NT2/D1 (cell line): ENCODE results near the gene WFDC5.

Experiments used
- DNase-seq: peaks from one replicate; pipeline ENCODE4 v3.0.0-alpha.2; 2011; ENCODE audit warnings: low read depth, low spot score
- H3K27me3 ChIP-seq: 2 replicates; pipeline ENCODE4 v1.6.0; 2011; ENCODE audit warnings: mild to moderate bottlenecking; ENCODE audit not compliant: insufficient read length, insufficient read depth
- H3K36me3 ChIP-seq: 2 replicates; pipeline ENCODE4 v1.6.1; 2011; ENCODE audit warnings: mild to moderate bottlenecking, low read length, mixed read lengths; ENCODE audit not compliant: insufficient read depth, insufficient read length
- H3K4me1 ChIP-seq: 2 replicates; pipeline ENCODE4 v1.5.1; 2011; ENCODE audit not compliant: insufficient read depth, insufficient read length
- H3K4me3 ChIP-seq: 2 replicates; pipeline ENCODE4 v1.5.1; 2011; ENCODE audit warnings: low read depth; ENCODE audit not compliant: insufficient read length
- H3K9ac ChIP-seq: 2 replicates; pipeline ENCODE4 v1.6.0; 2011; ENCODE audit warnings: low read depth; ENCODE audit not compliant: insufficient read length
- H3K9me3 ChIP-seq: 2 replicates; pipeline ENCODE4 v1.5.1; 2011; ENCODE audit warnings: mild to moderate bottlenecking, low read length; ENCODE audit not compliant: insufficient read depth
- SUZ12 ChIP-seq: IDR thresholded peaks from 2 replicates; pipeline ENCODE4 v1.6.1; 2011; ENCODE audit not compliant: insufficient read length, insufficient read depth; ENCODE audit errors: extremely low read depth
- YY1 ChIP-seq: IDR thresholded peaks from 2 replicates; pipeline ENCODE4 v1.6.1; 2011; ENCODE audit not compliant: insufficient read length, insufficient read depth
- ZNF274 ChIP-seq: IDR thresholded peaks from 2 replicates; pipeline ENCODE4 v1.6.1; 2011; ENCODE audit warnings: mild to moderate bottlenecking, low read depth, low read length

WFDC5 gene

DNA sequence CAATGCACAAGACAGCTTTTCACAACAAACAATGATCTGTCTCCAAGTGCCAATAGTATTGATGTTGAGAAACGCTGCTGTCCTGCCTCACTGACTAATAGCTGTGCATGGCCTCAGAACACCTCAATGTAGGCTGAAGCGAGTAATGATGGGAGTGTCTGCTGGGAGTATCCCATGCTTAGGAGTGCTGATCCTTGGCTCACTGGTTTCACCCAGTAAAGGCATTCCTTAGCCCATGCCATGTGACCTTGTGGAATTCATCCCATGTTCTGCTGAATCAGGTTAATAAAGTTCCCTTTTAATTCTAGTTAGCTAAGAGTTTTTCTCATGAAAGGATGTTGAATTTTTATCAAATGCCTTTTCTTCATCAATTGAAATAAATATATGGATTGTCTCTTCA lies 13.1 kb upstream of the WFDC5 start:
- no peaks in the 10 kb centered on the region for H3K9me3 ChIP-seq
- no peak overlapping the region for H3K9ac ChIP-seq
- peaks cover 3% of the 10 kb centered on the region for H3K27me3 ChIP-seq
- H3K36me3 ChIP-seq, result no peaks in the 10 kb centered on the region
- no peak for DNase-seq
- H3K4me3 ChIP-seq, result no peak overlapping the region
- H3K4me1 ChIP-seq, result no peaks in the 10 kb centered on the region
- no peak for TF ChIP-seq YY1
- TF ChIP-seq SUZ12, result no peak
- TF ChIP-seq ZNF274, result no peak

DNA sequence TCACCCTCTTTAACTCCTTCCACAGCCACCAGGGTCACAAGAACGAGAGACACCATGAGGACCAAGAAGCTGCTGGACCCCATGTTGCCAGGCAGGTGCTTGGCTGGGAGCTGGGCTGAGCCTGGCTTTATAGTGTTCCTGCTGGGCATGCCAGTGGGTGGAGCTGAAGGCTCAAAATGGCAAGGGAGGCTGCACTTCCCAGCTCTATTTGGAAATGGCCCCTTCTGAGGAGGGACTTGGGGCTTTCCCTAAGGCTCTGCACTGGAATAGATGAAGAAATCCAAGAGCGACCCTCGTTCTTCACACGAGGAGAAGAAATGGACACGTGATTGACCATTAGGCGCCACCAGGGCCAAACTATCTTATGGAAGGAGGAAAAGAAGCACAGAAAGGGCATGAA lies 9.4 kb upstream of the WFDC5 start, which contains the start of gene WFDC12:
TSS of gene WFDC12 (minus strand) at position 101 of the 400 bp plus-strand sequence. CDS start at position 83, 18 bp downstream.
- TF ChIP-seq ZNF274 (no peak), SUZ12 (no peak), YY1 (no peak)
- H3K9ac ChIP-seq, result no peak within 1 kb of the TSS
- H3K9me3 ChIP-seq, result no peaks in the 10 kb centered on the region
- no peaks in the 10 kb centered on the region for H3K4me1 ChIP-seq
- no peak within 1 kb of the TSS for H3K4me3 ChIP-seq
- peaks cover 3% of the 10 kb centered on the region for H3K27me3 ChIP-seq
- DNase-seq, result no peak
- no peaks in the 10 kb centered on the region for H3K36me3 ChIP-seq

DNA sequence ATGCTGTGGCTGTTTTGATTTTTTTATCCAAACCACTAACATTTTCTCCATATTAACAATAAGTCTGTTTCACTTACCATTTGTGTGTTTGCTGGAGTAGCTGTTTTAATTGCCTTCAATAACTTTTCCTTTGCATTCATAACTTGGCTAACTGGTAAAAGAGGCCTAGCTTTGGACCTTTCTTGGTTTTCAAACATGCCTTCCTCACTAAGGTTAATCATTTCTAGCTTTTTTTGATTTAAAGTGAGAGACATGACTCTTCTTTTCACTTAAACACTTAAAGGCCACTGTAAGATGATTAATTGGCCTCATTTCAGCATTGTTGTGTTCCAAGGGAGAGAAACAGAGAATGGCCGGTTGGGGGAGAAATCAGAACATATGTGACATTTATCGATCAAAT lies 6.4 kb upstream of the WFDC5 start:
- no peak for DNase-seq
- Histone ChIP-seq H3K27me3 (peaks cover 3% of the 10 kb centered on the region), H3K36me3 (no peaks in the 10 kb centered on the region), H3K9ac (no peak overlapping the region), H3K9me3 (no peaks in the 10 kb centered on the region), H3K4me1 (no peaks in the 10 kb centered on the region), H3K4me3 (no peak overlapping the region)
- TF ChIP-seq ZNF274 (no peak), SUZ12 (no peak), YY1 (no peak)

DNA sequence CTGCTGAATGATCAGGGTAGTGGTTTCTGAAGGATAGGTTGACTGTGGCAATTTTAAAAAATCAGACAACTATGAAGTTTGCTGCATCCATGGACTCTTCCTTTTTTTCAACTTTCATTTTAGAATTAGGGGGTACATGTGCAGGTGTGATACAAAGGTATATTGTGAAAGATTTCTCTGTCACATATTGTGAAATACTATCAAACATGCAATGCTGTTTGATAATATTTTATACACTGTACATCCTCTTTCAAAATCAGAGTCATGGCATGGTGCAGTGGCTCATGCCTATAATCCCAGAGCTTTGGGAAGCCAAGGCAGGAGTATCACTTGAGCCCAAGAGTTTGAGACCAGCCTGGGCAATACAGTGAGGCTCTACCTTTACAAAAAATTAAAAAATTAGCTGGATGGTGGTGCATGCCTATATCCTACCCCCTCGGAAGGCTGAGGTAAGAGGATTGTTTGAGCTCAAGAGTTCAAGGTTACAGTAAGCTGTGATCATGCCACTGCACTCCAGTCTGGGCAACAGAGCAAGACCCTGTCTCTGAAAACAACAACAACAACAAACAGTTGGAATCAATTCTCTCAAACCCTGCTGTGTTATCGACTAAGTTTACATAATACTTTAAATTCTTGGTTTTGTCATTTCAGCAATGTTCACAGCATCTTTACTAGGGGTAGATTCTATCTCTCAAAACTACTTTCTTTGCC lies 4.7 kb upstream of the WFDC5 start:
- H3K4me1 ChIP-seq, result peaks cover 5% of the 10 kb centered on the region
- H3K9me3 ChIP-seq, result no peaks in the 10 kb centered on the region
- no peak overlapping the region for H3K4me3 ChIP-seq
- peaks cover 3% of the 10 kb centered on the region for H3K27me3 ChIP-seq
- DNase-seq, result no peak
- H3K9ac ChIP-seq, result no peak overlapping the region
- H3K36me3 ChIP-seq, result no peaks in the 10 kb centered on the region
- no peak for TF ChIP-seq SUZ12
- no peak for TF ChIP-seq YY1
- no peak for TF ChIP-seq ZNF274

- no peaks in the 10 kb centered on the region for H3K9me3 ChIP-seq
- H3K4me1 ChIP-seq, result peaks cover 5% of the 10 kb centered on the region
- no peaks in the 10 kb centered on the region for H3K36me3 ChIP-seq
- TF ChIP-seq SUZ12, result no peak
- no peak for TF ChIP-seq ZNF274
- TF ChIP-seq YY1, result no peak
- H3K4me3 ChIP-seq, result no peak overlapping the region
- no peak for DNase-seq
- no peaks in the 10 kb centered on the region for H3K27me3 ChIP-seq
- H3K9ac ChIP-seq, result no peak overlapping the region
Measured at GRCh38 chr20:45118028-45118427, 3.1 kb upstream of the WFDC5 start.

- DNase-seq, result no peak
- H3K27me3 ChIP-seq, result no peaks in the 10 kb centered on the region
- no peaks in the 10 kb centered on the region for H3K9me3 ChIP-seq
- no peak overlapping the region for H3K9ac ChIP-seq
- peaks cover 5% of the 10 kb centered on the region for H3K4me1 ChIP-seq
- no peaks in the 10 kb centered on the region for H3K36me3 ChIP-seq
- no peak for TF ChIP-seq SUZ12
- no peak for TF ChIP-seq ZNF274
- TF ChIP-seq YY1, result no peak
- no peak overlapping the region for H3K4me3 ChIP-seq
Measured at GRCh38 chr20:45117581-45117980, 2.6 kb upstream of the WFDC5 start.

DNA sequence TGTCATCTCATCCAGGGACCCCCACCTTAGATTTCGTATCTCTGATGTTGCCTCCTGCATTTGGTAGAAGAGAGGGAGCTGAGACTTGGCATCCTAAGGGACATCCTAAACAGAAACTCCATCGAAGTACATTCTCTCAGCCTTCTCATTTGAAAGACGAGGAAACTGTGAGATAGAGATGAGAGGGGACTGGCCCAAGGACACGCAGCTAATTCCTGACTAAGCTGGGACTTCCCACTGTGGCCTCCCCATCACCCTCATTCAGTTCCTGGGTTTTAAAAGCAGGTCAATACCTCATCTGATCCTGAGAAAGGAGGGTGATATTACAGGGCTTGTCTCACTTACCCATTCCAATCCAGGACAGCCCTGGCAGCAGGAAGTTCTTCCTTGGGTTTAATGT lies 855 bp upstream of the WFDC5 start:
- Histone ChIP-seq H3K9me3 (no peaks in the 10 kb centered on the region), H3K4me3 (no peak overlapping the region), H3K9ac (no peak overlapping the region), H3K36me3 (no peaks in the 10 kb centered on the region), H3K4me1 (peaks cover 5% of the 10 kb centered on the region), H3K27me3 (no peaks in the 10 kb centered on the region)
- TF ChIP-seq YY1 (no peak), ZNF274 (no peak), SUZ12 (no peak)
- DNase-seq, result no peak
